ENCODE results near the gene CRB3. TPM values are rescaled to one million over a fixed set of nuclear protein-coding genes. Genes with fewer than 3 reads are reported as not detected.

CRB3 gene
- total RNA-seq, 2 experiments from 2014 or later, result 0.58 to 0.70 TPM

DNA sequence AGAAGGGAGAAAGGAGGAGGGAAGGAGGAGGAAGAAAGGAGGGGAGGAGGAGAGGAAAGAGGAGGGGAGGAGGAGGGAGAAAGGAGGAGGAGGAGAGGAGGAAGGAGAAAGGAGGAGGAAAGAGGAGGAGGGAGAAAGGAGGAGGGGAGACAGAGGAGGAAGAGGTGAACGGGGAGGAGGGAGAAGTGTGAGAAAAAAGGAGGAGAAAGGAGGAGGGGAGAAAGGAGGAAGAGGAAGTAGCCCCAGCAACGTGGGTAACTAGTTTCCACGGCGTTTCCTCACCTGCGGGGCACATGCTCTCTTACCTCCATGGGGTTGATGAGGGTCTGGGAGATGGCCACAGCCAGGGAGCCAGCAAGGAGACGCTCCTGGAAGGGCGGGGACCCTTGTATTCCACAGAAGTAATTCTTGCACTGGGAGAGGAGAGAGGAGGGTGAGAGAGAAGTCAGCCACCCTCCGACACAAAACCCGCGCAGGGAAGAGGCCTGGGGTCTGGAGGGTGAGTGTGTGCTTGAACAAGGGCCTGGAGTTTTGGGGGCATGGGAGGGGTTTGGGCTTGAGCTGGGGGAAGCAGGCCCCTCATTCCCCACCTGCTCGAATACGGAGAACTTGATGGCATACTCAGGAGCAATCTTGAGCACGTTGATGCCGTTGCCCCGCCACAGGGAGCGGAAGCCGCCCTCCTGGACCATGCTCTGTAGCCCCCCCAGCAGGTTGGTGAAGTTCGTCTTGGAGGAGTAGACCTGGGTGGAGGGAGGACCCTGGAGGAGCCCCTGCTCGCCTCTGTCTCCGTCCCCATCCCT lies 34.5 kb upstream of the CRB3 start:
- peak overlapping the region; percentile 58 for H3K4me3 Mint-ChIP-seq
- no peaks in the 10 kb centered on the region for H3K36me3 Mint-ChIP-seq (ENCODE audit: low read depth)
- H3K27me3 Mint-ChIP-seq, result no peaks in the 10 kb centered on the region
- no peak overlapping the region for H3K27ac Mint-ChIP-seq
- POLR2A ChIA-PET, result interaction anchor here (1.3 kb wide), 1 partner anchor 8 kb away, joined by 5 read pairs; no protein-coding TSS in a partner anchor
- CTCF ChIA-PET, result no interaction called here
- ATAC-seq, result no peak
- H3K9me3 Mint-ChIP-seq, result peaks cover 4% of the 10 kb centered on the region
- peaks cover 11% of the 10 kb centered on the region for H3K4me1 Mint-ChIP-seq (ENCODE audit: low read depth)
- no peak for DNase-seq
- TF ChIP-seq, protein P1, sequence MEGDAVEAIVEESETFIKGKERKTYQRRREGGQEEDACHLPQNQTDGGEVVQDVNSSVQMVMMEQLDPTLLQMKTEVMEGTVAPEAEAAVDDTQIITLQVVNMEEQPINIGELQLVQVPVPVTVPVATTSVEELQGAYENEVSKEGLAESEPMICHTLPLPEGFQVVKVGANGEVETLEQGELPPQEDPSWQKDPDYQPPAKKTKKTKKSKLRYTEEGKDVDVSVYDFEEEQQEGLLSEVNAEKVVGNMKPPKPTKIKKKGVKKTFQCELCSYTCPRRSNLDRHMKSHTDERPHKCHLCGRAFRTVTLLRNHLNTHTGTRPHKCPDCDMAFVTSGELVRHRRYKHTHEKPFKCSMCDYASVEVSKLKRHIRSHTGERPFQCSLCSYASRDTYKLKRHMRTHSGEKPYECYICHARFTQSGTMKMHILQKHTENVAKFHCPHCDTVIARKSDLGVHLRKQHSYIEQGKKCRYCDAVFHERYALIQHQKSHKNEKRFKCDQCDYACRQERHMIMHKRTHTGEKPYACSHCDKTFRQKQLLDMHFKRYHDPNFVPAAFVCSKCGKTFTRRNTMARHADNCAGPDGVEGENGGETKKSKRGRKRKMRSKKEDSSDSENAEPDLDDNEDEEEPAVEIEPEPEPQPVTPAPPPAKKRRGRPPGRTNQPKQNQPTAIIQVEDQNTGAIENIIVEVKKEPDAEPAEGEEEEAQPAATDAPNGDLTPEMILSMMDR (IDR thresholded peaks at IDR 0.05), result no peak
- intact Hi-C loops (cut with micrococcal nuclease), result no loop called here

DNA sequence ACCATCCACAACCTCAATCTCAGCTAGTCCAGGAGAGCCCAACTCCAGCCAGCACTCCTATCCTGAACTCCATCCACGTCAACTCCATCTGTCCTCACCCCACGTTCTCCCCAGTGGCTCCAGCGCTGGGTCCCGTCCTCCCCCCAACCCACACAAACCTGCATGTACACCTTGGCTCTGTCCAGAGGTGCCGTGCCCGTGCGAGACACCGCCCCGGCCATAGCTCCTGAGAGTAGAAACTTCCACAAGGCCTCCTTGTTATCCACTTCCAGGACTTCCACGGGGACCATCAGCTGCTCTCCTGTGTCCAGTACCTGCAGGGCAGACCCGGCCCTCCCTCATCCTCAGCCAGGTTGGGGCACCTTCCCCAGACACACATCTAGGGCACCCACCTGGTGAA lies 32.2 kb upstream of the CRB3 start:
- ChIA-PET CTCF (no interaction called here), POLR2A (no interaction called here)
- Mint-ChIP-seq H3K36me3 (ENCODE audit: low read depth) (no peaks in the 10 kb centered on the region), H3K9me3 (no peaks in the 10 kb centered on the region), H3K4me1 (ENCODE audit: low read depth) (peaks cover 2% of the 10 kb centered on the region), H3K27me3 (no peaks in the 10 kb centered on the region), H3K4me3 (no peak overlapping the region), H3K27ac (no peak overlapping the region)
- no peak for DNase-seq
- intact Hi-C loops (cut with micrococcal nuclease), result no loop called here
- no peak for ATAC-seq
- TF ChIP-seq, protein P1 (IDR thresholded peaks at IDR 0.05), result no peak

DNA sequence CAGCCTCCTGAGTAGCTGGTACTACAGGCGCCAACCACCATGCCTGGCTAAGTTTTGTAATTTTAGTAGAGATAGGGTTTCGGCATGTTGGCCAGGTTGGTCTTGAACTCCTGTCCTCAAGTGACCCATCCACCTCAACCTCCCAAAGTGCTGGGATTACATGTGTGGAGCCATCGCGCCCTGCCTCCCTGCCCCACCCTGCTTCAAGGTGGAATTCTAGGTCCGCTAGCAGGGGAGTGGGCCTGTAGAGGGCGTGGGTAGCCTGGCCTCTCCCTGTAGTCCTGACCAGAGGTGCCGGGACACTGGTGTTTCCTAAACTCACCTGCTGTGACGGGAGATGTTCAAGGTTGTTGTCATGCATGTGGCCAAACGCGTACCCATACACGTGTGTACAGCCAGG lies 30.9 kb upstream of the CRB3 start:
- ATAC-seq (no peak), DNase-seq (no peak)
- Mint-ChIP-seq H3K9me3 (no peaks in the 10 kb centered on the region), H3K4me3 (no peak overlapping the region), H3K27ac (no peak overlapping the region), H3K36me3 (ENCODE audit: low read depth) (no peaks in the 10 kb centered on the region), H3K27me3 (no peaks in the 10 kb centered on the region), H3K4me1 (ENCODE audit: low read depth) (peaks cover 2% of the 10 kb centered on the region)
- CTCF ChIA-PET, result no interaction called here
- TF ChIP-seq, protein P1 (IDR thresholded peaks at IDR 0.05), result no peak
- intact Hi-C loops (cut with micrococcal nuclease), result no loop called here
- POLR2A ChIA-PET, result no interaction called here

DNA sequence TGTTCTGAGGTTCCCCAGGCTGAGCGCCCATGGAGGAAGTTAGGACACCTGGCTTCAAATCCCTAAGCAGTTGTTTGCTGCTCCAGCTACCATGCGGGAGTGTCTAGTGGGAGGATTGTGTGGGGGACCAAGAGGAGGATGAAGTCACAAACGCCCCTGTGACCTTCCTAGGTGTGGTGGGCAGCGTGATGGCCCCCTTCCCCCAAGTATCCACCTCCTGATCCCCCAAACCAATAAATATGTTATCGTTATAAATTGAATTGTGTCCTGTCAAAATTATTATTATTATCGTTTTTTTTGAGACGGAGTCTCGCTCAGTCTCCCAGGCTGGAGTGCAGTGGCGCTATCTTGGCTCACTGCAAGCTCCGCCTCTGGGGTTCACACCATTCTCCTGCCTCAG lies 30.4 kb upstream of the CRB3 start, which contains the start of gene SLC25A41:
Gene SLC25A41, minus strand, starts transcription at position 101 of the 400 bp plus-strand sequence. Its CDS starts 70 bp downstream, at position 31.
- TF ChIP-seq, protein P1 (IDR thresholded peaks at IDR 0.05), result no peak
- DNase-seq (no peak), ATAC-seq (no peak)
- H3K36me3 Mint-ChIP-seq (ENCODE audit: low read depth), result no peaks in the 10 kb centered on the region
- no peak within 1 kb of the TSS for H3K27ac Mint-ChIP-seq
- intact Hi-C loops (cut with micrococcal nuclease), result no loop called here
- ChIA-PET POLR2A (no interaction called here), CTCF (no interaction called here)
- H3K4me3 Mint-ChIP-seq, result no peak within 1 kb of the TSS
- H3K4me1 Mint-ChIP-seq (ENCODE audit: low read depth), result peaks cover 2% of the 10 kb centered on the region
- H3K9me3 Mint-ChIP-seq, result no peaks in the 10 kb centered on the region
- H3K27me3 Mint-ChIP-seq, result no peaks in the 10 kb centered on the region

DNA sequence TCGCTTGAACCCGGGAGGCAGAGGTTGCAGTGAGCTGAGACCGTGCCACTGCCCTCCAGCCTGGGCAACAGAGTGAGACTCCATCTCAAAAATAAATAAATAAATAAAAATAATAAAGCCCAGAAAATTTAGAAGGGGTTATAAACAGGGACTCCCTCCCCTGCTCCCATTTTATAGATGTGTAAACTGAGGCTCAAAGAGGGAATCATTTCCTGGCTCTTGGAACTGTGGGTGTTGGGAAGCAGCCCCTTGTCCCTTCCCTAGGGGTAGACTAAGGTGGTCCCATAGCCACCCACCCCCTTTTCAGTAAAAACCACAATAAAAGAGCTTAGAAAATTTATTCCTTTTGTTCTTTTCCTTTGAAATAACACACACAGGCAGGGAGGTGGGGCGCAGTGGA lies 24.3 kb upstream of the CRB3 start:
- no peak overlapping the region for H3K27ac Mint-ChIP-seq
- intact Hi-C loops (cut with micrococcal nuclease), result no loop called here
- CTCF ChIA-PET, result no interaction called here
- H3K9me3 Mint-ChIP-seq, result no peaks in the 10 kb centered on the region
- H3K36me3 Mint-ChIP-seq (ENCODE audit: low read depth), result no peaks in the 10 kb centered on the region
- POLR2A ChIA-PET, result no interaction called here
- H3K27me3 Mint-ChIP-seq, result no peaks in the 10 kb centered on the region
- H3K4me1 Mint-ChIP-seq (ENCODE audit: low read depth), result no peaks in the 10 kb centered on the region
- no peak overlapping the region for H3K4me3 Mint-ChIP-seq
- ATAC-seq (no peak), DNase-seq (no peak)
- TF ChIP-seq, protein P1 (IDR thresholded peaks at IDR 0.05), result no peak

Data from activated CD8-positive, alpha-beta T cell treated with anti-CD3 and anti-CD28 coated beads for 36 hours (primary cell).